Hindlimb muscle (tissue), 1 donor: Measurements from ENCODE around the gene TNNI3K. TPM values are rescaled to one million over a fixed set of nuclear protein-coding genes. Genes with fewer than 3 reads are reported as not detected.
A peak's percentile ranks its signal among the peaks of the same experiment; 100 is the strongest.

Experiments
- DNase-seq: peaks from one replicate; pipeline ENCODE4 v3.0.0-alpha.2; 2013
- polyA plus RNA-seq: library from polyadenylated mRNA; unstranded; fragments of 120-200 nt; gene quantifications from one replicate; pipeline ENCODE4 v1.2.1, GENCODE V29; 2013; ENCODE audit not compliant: insufficient read length

TNNI3K gene
- polyA plus RNA-seq, 1 donor, result 1.6 TPM

DNA sequence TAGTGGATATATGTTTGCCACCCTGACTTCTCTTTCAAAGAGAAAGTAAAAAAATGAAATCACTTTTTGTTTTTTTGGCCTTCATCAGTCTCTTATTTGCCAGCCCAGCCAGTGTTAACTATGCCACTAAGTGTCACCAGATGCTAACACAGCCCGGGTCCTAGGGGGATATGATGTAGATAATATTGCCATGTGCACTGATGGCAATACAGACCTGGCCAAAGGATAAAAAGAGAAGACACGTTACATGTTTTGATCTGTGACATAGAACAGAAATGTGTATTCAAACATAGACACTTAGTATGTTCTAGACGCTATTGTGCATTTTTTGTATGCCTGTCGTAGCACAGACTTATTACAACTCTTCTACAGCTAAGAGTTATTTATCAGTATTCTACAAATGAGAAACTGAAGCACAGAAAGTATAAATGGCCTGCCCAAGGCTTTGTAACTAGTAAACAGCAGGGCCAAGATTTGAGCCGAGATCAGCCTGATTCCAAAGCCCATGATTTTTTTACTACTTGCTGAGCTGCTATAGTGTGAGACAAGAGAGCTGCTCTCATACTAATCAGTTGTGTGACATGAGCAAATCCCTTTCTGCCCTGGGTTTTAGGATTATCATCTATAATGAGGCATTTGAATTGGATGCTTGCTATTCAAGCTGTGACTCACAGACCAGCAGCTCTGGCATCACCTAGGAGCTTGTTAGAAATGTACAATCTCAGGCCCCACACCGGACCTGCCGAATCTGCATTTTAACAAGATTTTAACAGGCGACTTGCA is 270.9 kb downstream of the TNNI3K start:
- no peak for DNase-seq

DNA sequence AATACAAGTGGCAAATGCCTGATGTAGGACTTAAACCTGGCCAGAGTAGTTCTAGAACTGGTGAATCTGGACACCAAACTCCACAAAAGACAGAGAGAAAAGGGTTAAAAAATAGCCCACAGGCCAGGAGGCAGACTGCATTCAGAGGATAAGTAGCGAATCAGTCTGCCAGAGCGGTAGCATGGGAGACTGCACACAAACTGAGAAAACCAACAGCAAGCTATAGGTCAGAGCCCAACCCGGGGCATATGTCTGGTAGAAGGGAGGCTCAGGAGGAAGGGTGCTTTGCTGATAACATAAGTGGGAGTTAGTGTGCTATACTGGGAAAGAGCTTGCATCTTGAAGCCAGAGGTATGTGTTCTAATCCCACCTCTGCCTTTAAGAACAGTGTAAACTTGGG is 273.3 kb downstream of the TNNI3K start:
- no peak for DNase-seq

DNA sequence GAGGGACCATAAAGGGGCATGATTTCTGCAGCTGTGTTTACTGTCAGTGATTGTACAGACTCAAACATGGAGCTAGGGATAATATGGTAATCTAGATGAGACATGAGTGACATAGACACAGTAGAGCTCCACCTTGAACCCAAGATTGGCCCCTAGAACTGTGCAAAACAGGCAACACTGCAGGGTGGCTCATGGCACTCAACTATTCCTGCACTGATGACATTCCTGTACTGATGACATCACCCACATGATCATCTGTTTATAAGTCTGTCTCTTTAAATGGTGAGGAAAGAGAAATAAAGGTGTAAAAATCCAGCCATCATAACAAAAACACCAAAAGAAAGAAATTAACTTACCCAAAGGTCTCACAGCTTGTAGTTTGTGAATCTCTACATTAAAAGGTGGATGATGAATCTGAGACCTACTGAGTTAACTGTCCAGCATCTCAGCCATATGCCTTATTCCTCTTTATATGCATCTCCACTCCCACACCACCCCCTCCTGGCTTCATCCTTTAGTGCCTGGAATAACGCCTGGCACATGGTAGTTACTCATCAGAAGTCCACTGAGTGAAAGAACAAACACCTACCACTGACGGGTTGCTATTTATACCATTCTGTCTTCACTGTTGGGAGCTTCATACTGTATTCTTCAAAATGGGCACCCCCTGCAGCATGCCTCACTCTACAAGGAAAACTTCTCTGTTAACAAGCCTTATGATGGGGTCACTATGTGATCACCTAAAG is 277.2 kb downstream of the TNNI3K start, which contains the start of gene LRRC53:
LRRC53 (minus strand) TSS at position 442 of the 746 bp plus-strand sequence. CDS start 29,262 bp downstream, outside the sequence.
- DNase-seq, result no peak

DNA sequence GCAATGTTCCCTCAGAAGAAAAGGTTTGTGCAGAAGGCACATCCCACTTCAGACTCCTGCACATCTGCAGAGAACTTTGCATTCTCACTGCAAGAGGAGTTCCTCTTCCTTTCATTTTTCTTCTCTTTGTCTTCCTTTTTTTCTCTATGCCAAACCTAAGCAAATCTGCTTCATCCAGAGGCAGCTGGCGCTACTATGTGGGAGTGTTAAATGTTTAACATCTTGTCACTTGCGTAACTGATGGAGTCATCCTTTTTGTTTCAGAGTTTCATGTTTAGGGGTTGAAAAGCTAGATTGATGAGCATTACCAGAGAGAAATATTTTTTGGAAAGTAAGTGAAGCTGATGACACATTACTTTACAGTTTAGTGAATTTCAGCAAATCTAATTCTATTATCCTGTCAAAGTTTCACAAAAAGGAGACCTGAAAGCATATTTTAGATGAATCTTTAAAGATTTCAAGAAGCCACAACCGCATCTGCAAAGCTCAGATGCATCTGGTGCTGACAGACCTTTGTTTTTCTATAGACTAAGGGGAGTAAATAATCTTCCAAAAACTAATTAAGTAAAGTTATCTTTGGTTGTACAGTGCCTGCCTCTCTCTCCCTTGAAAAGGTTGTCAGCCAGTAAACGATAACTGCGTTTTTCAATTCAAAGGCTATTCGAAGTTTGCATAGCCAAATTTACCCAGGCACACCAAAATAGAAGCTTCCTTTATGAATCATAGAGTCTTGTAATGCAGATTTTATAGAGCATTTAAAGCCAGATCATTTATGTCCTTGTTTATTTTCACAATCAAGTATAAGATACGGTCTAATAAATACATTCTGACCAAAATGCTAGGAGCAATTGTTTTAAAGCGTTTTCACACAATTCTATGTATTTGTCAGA is 278.5 kb downstream of the TNNI3K start:
- no peak for DNase-seq

DNA sequence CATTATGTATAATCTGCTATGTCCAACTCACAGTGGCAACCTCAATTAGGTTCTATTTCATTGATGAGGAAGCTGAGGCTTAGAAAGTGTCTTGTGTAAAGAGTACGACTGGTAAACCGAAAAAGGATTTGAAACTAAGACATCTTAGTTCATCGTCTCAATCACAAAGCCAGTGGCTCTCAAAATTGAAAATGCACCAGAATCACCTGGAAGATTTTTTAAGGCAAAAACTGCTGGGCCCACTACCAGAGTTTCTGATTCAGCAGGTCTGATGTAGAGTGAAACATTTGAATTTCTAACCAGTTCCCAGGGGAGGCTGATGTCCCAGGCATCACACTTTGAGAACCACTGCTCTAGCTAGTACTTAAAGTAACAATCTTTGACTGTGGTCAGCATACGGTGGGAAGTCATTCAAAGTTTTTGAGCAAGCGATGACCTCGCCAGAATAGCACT is 282.4 kb downstream of the TNNI3K start:
- no peak for DNase-seq

DNA sequence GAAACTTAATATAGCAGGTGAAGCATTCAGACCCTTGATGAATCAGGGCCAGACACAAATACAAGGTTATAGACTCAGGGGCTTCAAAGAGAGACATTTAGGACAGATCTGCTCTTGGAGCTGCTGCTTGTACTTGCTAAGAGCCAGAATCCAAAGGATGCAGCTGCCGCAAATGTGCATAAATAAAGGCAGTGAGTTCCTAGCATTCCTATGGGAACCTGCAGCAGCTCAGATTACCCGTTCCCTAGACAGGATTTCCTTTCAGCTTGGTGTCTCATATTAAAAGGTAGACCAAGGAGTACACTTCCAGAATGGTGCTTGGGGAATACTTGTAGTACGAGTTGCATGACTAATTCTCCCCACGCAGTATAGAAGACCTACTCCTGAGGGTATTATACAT is 287.0 kb downstream of the TNNI3K start:
- no peak for DNase-seq

DNA sequence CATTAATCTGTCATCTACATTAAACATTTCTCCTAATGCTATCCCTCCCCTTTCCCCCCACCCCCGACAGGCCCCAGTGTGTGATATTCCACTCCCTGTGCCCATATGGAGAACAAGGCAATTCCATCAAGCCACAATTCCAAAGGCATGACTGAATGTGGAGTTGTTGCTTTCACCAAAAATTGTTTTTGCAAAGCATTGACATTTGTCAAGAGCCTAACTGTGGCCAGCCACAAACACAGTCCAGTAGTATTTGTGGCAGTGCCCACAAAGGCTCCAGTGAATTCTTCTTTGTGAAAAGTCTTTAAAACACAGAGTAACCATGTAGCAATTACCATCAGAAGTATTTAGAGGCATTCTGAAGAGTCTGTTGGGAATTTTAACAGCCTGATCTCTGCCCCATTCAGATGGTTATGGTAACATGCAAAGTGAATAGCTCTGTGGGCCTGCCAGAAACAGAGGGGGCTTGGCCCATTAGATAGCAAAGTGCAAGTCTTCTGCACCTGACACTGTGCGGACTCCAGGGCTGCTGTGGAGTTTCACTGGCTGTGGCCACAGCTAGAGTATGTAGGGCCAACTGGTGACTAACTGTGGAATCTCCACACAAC is 288.8 kb downstream of the TNNI3K start:
- no peak for DNase-seq

DNA sequence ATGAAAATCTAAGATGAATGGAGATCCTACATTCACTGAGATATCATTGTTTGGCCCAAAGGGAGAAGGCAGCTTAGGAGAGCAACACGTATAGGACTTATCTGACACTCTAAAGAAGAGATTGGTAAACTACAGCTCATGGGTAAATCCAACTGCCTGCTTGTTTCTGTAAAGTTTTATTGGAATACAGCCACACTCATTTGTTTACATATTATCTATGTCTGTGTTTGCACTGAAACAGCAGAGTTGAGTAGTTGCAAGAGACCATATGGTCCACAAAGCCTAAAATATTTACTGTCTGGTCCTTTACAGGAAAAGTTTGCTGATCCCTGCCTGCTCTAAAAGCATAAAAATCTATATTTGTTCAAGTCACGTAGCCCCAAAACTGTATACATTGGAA is 291.5 kb downstream of the TNNI3K start:
- DNase-seq, result no peak

DNA sequence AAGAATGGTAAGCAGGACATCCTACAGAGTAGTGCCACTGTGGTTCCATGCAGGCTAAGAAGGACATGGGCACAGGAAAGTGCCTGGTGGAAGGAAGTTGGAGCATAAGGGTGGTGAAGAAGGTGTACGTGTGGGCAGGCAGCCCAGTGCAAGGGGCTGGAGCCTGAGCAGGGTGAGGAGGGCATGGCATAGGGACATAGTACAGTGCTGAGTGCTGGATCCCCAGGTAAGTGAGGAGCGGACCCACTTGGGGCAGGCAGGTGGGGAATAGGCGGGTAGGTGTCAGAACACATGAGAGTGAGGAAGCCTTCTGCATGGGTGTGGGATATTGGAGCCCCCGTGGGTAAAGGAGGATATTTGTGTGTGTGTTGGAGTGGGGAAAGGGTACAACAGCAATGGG is 292.9 kb downstream of the TNNI3K start:
- no peak for DNase-seq

DNA sequence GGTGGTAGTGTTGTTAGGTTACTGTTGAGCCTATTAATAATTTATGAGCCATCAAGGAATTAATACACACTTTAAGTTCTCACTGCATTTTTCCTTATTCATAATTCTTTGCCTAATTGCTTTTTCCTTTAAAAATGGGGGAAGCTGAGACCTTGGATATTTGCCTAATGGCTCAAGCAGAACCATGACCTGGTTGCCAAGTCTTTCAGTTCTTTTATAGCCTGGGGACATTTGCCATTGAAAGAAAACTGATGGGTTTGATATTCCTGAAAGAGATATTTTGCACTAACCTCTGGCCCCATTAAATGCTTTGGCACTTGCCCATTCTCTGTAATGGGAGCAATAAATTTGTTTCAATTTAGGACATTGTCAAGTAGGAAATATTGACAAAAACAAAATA is 295.7 kb downstream of the TNNI3K start:
- peak; percentile 11 for DNase-seq

DNA sequence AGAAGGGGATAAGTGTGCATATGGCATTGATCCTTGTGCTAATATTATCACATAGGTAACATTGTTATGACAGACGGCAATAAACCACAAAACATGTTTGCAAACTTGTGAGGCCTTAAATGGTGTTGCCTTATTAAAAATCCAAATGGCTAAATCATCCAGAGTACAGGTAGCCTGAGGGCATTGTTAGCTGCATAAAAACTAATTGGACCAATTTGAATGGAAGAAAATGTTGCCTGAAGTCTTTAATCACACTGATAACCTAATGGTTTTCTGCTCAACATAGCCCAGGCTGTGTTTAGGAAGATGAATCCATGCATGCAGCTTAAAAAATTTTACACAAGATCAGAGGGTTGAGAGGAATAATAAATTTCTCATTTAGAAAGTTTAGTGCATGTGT is 296.6 kb downstream of the TNNI3K start:
- DNase-seq, result no peak

DNA sequence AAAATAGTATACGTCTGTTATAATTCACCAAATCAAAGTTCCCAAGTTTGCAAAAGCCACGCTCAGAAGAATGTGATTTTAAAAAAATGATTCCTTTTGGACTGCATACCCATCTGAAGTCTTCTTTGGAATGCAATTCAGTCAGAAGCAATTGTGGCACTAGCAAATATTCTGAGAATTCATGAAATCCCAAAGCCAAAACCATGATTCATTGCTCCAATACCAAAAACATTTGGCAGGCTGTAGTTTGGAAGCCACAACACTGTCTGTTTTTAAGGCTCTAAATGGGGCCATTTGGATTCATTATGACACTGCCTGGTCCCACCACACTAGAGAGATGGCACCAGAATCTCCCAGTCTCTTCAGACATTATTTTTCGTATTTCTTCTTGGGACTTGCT is 299.1 kb downstream of the TNNI3K start:
- DNase-seq, result no peak

DNA sequence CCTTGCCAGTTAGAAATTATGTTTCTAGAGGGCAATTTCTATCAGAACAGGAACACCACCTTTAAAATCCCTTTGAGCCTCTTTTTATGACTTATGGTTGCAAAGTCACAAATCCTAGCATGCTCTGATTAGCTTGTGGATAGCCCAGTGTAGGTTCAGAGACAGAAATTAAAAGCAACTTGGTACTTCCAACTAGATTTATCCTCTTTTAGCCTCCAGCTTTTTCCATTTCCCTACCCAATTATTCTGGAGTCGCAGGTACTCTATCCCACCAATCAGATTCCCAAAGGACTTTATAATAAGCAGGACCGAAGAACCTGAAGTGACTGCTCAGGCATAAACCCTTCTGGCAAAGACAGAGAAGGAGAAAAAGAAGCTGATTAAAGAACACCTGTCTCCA is 310.6 kb downstream of the TNNI3K start:
- no peak for DNase-seq

DNA sequence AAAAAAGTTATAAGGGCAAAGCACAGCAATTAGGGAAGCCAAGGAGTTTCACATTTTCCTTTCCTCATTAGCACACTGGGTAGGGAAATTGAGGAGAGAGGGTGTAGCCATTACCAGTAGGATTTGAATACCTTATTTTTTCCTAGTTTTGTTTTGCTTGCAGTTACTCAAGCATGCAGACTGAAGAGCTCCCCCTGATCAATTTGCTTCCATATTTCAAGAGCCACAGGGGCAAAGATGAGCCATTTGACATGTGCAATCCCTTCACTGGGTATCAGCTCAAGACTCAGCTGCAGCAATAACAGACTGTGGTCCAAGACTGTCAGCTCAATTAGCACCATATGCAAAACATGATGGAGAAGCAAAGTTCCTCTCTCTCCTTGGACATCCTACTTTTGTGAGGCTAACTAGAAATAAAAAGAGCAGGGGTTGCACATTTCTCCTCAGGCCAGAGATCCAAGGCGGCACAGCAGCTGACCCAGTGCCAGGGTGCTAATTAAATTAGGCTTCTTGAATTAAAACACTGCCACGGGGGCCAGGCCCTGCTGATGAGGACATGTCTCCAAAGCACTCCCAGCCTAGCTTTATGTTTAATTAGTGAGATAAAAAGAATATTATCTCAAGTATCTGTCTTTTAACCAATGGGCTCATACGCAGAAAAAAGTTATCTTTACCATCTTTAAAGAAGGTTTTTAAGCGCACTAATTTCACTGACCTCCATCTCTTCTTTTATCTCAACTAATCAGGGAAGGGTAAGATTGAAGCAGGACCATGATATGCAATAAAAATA is 314.0 kb downstream of the TNNI3K start:
- DNase-seq, result no peak

DNA sequence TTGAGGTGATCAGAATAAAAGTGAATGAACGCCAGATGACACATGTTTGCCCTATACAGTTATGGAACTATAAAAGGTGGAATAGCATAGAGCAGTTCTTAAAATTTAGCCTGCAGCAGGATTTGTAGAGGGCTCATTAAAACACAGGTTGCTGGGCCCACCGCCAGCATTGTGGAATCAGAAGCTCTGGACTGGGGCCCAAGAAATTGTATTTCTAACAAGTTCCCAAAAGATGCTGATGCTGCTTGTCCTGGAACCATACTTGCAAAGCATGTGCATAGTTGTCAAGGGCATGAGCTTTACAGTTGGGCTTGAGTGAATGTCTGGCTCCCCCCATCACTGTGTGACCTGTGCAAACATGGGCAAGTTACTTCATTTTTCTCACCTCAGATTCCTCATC is 314.7 kb downstream of the TNNI3K start:
- no peak for DNase-seq

DNA sequence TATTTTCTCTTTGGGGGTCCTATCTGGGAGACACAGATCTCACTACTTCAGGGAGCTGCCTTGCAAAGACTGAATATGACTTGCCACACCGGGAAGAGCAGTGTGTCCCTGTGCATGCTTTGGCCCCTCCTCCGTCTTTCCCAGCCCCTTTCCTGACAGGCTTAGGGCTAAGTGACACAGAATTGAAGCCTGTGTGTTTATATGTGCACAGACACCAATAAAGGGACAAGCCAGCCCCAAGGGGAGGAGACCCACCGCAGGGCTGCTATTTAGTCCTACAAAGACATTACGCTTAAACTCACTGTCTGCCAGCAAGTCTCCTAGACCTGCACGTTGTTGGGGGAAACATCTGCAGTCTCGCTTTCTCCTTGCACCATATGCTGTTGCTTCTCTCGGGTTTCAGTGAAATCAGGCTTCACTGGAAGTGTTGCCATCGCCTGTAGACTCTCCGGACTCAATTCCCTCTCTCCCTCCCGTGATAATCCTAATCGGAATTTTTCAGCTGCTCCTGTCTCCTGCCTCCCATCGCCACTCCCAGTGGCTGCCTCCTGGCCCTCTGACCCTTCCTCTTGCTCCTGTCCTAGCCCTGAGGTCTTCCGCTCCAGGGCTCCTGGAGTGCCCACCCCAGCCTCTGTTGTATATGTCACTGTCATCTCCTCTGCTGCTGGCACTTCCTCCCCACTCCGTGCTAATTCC is 335.8 kb downstream of the TNNI3K start:
- no peak for DNase-seq

DNA sequence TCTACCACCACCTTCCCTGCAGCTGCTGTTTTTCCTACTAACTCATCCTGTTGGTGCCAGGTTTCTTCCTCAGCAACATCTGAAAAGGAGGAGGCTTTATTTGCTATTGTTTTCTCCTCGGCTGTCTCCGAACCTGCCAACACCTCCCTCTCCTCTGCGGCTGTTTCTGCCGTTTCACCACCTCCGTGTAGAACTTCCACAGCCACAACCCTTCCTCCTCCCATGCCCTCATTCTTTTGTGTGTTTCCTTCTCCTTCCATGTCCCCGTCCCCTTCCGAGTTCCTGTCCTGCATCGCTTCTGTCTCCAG is 336.3 kb downstream of the TNNI3K start:
- DNase-seq, result no peak

DNA sequence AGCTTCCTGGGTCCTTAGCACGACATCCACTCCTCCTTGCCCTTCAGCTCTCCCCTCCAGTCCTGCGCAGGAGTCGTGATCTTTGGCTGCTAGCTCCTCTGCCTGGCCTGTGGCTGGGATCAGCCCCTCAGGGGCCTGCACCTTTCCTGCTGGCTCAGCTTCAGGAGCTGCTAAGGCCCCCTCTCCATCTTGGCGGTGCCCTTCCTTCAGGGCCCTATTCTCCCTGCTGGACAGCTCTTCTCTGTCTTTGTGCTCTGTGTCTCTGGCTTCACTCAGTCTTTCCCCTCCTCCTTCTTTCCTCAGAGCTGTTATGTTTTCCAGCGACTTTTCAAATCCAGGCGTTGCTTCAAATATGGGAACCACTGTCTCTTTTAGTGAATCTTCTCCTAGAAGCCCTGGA is 336.7 kb downstream of the TNNI3K start:
- DNase-seq, result peak; percentile 5

DNA sequence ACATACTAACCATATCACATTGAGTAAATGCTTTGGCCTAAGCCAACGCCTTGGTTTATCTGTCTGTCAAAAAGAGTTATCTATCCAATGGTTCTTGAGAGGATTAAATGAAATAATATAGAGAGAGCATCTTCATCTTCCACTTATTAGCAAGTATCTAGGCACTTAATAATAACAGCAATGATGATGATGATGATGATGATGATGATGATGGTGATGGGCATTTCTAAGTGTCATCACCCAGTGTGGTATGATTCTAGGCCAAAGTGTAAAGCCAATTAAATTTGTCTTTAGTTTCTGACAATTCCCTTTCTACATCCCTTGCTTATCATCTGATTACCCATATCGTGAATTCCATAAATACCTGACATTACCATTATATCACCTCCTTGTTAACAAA is 342.9 kb downstream of the TNNI3K start:
- DNase-seq, result no peak

DNA sequence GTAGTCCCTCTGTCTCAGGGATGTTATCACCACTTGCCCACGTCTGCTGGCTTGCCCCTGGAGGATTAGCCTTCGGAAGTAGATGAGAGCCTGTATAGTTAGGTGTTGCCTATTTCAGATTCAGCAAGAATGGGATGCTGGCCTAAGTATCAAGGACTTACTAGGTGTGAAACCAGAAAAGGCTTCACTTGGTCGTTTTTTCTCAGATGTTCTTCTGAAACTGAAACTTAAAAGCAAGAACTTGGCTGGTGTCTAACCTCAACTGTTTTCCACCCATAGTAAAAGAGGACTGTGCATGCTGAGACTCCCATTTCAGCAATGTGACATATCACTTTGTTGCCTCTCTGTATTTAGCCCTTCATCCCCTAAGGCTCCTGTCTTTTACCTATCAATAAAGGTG is 344.2 kb downstream of the TNNI3K start:
- no peak for DNase-seq

DNA sequence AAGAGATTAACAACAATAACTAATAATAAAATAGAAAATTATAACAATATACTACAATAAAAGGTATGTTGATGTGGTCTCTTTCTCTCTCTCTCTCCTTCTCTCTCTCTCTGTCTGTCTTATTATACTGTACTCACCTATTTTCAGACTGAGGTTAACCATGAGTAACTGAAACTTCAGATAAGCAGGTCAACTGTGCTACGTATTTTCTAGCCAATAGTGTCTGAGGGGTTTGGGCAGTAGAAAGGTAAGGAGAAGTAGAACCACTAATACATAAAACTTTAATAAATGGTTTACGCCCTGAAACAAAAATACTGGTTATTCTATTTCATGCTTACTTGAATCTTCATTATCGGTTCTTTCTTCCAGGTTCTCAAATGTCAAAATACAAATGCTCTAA is 348.2 kb downstream of the TNNI3K start:
- no peak for DNase-seq
